ENCODE measurements around the gene SMCO1.
"Not testable (repeated sequence)": the region's sequence is repeated elsewhere in the genome, so short reads cannot be mapped to it uniquely, and the experiment has no call there.

SMCO1 gene

GRCh38 chr3:196514913-196515621 lies at the start of gene SMCO1:
Gene SMCO1, minus strand, starts transcription at chr3:196515346. Its CDS starts 137 bp downstream, at chr3:196515209.
- DNase-seq = no peak

GRCh38 chr3:196563721-196564225 lies 48.6 kb upstream of the SMCO1 start:
- DNase-seq = no peak

- DNase-seq = no peak
Measured at GRCh38 chr3:196559826-196560225, 44.7 kb upstream of the SMCO1 start.

GRCh38 chr3:196558476-196558875 lies 43.3 kb upstream of the SMCO1 start:
- DNase-seq = no peak

- DNase-seq = no peak
Measured at GRCh38 chr3:196557236-196557635, 42.1 kb upstream of the SMCO1 start.

- DNase-seq = no peak
Measured at GRCh38 chr3:196555295-196555694, 40.1 kb upstream of the SMCO1 start.

GRCh38 chr3:196554205-196554604 lies 39.1 kb upstream of the SMCO1 start:
- DNase-seq = no peak

GRCh38 chr3:196553551-196553950 lies 38.4 kb upstream of the SMCO1 start:
- no peak for DNase-seq

- no peak for DNase-seq
Measured at GRCh38 chr3:196552253-196552652, 37.1 kb upstream of the SMCO1 start.

- not testable (repeated sequence) for DNase-seq
Measured at GRCh38 chr3:196550172-196550571, 35.0 kb upstream of the SMCO1 start.

GRCh38 chr3:196549312-196549711 lies 34.2 kb upstream of the SMCO1 start:
- not testable (repeated sequence) for DNase-seq

GRCh38 chr3:196547067-196547466 lies 31.9 kb upstream of the SMCO1 start:
- no peak for DNase-seq

- DNase-seq = no peak
Measured at GRCh38 chr3:196546537-196546936, 31.4 kb upstream of the SMCO1 start.

GRCh38 chr3:196544491-196544992 lies 29.4 kb upstream of the SMCO1 start:
- DNase-seq = no peak

- no peak for DNase-seq
Measured at GRCh38 chr3:196541684-196542445, 26.7 kb upstream of the SMCO1 start.

GRCh38 chr3:196537319-196537984 lies 22.3 kb upstream of the SMCO1 start:
- DNase-seq = no peak

- no peak for DNase-seq
Measured at GRCh38 chr3:196533260-196533681, 18.1 kb upstream of the SMCO1 start.

GRCh38 chr3:196531418-196531817 lies 16.3 kb upstream of the SMCO1 start:
- DNase-seq = no peak

GRCh38 chr3:196528639-196529233 lies 13.6 kb upstream of the SMCO1 start:
- no peak for DNase-seq

- no peak for DNase-seq
Measured at GRCh38 chr3:196525141-196525540, 10.0 kb upstream of the SMCO1 start.

GRCh38 chr3:196524527-196524926 lies 9.4 kb upstream of the SMCO1 start:
- DNase-seq = no peak

- DNase-seq = no peak
Measured at GRCh38 chr3:196523841-196524240, 8.7 kb upstream of the SMCO1 start.

GRCh38 chr3:196521291-196521690 lies 6.1 kb upstream of the SMCO1 start:
- not testable (repeated sequence) for DNase-seq
